GM19240 (cell line): Measurements from ENCODE around the gene FLT3.

ENCODE experiments used
- DNase-seq: peaks from one replicate; pipeline ENCODE4 v3.0.0; 2011; ENCODE audit warnings: low spot score; ENCODE audit not compliant: insufficient read length

The FLT3 gene

GRCh38 chr13:28002886-28003698 lies 97.3 kb downstream of the FLT3 start:
- DNase-seq = no peak

- no peak for DNase-seq
These were observed 98.4 kb downstream of the FLT3 start for GRCh38 chr13:28001837-28002473.

- DNase-seq = no peak
These were observed 99.3 kb downstream of the FLT3 start for GRCh38 chr13:28001049-28001448.

DNA sequence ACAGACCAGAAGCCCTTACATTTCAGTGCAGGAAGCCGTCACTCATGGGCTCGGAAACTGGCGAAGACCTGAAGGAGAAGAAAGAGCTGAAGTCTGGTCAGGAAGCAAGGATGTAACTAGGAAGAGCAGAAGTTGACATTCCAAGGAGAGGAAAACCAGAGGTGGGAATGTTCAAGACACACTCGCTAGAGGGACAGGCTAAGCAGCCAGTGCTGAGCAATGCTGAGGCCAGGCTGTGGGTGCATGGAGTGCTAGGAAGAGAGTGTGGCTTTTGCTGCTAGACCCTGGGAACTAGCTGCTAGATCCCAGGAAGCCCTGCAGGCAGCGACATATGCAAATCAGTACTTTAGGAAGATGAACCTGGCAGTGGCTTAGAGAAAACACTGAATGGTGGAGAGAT lies 99.8 kb downstream of the FLT3 start:
- no peak for DNase-seq

DNA sequence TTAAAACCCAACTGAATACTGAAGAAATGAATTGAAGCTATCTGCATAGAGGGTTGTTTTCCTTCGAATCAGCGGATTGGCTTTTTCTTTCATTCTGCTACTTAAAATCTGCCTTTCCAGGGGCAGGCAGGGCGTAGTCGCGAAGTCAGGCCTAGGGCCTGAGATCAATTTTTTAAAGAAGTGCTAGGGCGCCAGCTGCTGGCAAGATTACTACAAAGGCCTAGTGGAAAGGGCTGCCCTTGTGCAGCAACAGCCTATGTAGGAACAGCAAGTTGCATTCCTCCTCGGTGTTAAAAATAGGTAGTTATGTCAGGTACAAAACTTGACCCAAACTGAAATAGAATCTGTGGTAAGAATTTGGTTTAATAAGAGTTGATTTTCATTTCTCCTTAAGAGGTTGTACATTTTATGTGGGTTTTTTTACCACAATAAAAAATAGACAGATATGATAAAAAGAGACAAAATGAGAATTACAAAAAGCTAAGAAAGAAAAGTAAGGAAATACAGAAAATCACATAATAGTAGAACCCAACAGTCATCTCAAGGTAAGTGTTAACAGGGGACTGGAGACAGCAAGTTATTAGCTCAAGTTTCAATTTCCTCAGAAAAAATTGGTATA lies 102.4 kb downstream of the FLT3 start:
- no peak for DNase-seq

- no peak for DNase-seq
These were observed 108.5 kb downstream of the FLT3 start for GRCh38 chr13:27991881-27992280.

- DNase-seq = no peak
These were observed 111.9 kb downstream of the FLT3 start, which contains the start of gene URAD for GRCh38 chr13:27988520-27988919. TSS of gene URAD (minus strand) at chr13:27988693. CDS start at chr13:27988637, 56 bp downstream.

GRCh38 chr13:27985600-27985999 lies 114.8 kb downstream of the FLT3 start:
- no peak for DNase-seq

DNA sequence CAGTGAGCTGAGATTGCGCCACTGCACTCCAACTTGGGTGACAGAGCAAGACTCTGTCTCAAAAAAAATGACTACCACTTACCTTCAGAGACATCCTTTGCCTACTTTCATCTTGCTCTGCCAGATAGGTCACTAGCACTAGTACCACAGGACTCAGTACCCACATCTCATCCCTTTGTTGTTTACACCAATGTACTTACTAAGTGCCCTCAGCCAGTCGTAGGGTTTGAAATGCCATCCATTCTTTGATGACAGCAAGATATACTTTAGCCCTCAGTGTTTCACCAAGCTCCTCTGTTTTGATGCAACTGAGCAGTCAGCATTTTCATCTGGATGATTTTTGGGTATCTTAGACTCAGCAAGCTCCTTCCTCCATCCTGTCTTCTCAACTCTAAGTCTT lies 118.0 kb downstream of the FLT3 start:
- DNase-seq = no peak

DNA sequence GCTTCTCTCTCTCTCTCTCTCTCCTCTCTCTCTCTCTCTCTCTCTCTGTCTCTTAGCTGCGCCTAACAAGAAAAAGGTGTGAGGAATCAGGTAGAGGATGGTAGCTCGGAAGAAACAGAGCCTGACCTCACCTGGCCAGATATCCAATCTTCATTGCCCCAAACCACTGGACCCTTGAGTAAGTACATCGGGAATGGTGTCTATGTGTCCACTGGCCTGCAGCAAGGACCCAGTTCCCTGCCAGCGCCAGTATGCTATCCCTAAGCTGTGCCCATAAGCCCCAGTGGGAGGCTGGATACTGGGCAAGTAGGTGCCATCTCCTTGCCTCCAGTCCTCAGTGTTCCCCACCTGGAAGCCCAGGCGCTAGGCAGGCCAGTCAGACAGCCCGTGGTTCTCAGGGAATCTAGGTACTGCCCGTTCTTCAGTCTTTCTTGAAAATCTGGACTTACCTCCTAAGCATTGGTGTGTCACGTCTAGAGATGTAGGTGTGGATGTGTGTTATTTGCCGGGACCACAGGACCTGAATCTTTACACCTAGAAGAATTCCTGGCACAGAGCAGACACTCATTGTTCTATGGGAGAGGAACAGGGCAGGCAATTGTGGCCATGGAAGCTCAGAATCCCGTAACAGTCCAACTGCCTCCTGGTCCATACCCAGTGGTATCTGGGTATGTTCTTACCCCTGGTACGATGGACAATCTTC lies 119.2 kb downstream of the FLT3 start:
- DNase-seq = no peak

GRCh38 chr13:27980280-27980998 lies 119.9 kb downstream of the FLT3 start:
- DNase-seq = no peak

DNA sequence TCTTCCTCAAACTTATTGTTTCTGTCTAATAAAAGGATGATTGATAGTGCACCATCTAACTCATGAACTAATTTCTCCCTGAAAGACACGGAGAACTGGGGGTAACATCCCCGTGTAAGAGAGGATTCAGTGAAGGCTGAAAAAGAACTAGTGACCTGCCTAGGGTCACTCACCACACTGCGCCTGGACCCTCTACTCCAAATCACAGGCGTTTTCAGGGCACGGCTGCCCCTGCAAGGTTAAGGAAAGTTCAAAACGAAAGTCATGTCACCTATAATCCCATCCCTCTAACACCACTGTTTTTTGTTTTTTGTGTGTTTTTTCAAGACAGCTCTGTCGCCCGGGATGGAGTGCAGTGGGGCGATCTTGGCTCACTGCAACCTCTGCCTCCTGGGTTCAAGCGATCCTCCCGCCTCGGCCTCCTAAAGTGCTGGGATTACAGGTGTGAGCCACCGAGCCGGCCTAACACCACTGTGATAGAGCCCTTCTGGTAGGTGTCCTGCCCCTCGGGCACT lies 120.6 kb downstream of the FLT3 start:
- DNase-seq = no peak

DNA sequence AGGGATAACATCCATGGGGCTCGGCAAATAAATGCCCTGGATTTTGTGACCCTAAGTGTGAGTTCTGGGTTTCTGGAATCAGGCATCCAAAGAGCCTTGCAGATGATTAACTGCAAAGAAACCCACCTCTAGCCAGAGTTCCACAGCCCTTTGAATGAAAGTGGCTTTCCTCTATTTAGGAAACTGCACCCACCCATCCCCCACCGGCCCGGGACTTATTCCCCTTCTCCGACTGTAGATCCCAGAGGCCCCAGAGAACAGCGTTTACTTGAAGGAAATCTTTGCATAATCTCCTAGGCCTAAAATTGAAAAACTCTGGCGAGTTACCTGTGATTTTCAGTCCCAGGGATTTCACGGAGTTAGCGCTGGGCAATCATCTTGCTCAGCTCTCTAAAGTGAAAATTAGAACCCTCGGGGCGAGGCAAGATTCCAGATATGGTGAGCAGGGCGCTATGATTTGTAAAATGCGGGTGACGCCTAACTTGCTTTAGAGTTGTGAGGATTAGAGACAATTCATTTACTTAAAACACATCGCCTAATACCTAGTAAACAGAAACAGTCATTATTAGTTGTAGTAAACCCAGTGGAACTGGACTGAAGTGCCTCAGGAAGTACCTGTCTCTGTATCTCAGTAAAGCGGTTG lies 121.3 kb downstream of the FLT3 start:
- DNase-seq = no peak

DNA sequence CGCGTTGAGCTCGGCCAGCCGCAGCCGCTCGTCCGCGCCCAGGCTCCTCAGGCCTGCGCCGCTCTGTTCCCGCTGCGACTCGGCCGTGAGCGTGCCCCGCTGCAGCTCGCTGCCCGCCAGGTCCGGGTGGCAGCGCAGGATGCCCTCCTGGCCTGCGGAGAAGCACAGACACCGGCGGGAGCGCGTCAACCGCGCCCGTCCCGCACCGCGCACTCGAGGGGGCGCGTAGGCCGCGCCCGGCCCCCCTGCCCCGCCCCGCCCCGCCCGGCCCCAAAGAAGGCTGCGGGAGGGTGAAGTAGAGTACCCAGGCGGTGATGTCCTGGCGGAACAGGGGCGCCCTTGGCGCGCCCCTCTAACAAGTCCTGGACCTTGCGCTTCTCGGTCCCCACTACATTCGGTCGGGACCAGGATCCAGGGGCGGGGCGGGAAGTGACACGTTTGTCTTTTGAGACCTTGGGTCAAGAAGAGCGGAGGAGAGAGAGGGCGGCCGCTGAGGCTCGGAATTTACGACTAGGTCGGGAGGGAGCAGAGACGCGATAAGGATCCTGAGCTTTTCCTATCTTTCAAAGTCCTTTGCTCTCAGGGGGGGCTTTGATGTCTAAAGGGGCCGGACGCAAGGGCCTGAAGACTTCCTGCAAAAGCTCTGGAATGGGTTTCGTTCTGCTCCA lies 121.9 kb downstream of the FLT3 start:
- DNase-seq = no peak

DNA sequence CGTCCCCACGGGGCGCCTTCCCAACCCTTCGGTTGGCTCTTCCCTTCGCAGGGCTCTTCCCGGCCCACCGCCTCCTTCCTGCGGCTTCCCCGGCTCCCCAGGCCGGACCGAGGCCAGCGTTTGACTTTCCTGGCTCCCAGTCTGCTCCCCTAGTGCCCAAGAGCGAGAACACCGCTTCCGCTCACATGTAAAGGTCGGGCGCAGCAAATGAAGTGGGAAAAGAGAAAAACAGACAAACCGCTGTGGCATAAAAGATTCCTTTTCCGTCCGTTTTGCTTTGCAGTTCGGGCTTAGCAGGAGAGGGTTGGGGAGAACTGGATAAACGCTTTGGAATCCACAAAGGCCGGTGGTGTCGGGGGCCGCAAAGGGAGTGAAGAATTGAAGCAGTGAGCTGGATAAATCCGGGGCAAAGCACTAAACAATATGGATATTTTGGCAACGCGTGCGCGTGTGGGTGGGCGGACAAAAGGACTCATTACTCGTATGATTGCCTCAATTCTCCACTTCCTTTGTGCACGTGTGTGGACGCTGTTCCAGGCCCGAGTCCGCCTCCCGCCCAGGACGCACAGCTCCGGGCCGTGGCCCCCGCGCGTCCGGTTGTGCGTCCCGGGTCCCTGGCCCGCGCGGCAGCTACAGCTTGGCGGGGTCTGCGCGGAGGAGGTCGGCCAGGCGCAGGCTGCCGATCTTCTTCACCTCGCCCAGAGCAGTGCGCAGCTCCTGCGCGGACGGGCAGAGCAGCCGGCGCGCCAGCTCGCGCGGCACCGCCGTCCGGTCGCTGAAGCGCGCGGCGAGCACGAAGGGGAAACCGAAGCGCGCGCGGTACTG lies 122.7 kb downstream of the FLT3 start:
- no peak for DNase-seq

DNA sequence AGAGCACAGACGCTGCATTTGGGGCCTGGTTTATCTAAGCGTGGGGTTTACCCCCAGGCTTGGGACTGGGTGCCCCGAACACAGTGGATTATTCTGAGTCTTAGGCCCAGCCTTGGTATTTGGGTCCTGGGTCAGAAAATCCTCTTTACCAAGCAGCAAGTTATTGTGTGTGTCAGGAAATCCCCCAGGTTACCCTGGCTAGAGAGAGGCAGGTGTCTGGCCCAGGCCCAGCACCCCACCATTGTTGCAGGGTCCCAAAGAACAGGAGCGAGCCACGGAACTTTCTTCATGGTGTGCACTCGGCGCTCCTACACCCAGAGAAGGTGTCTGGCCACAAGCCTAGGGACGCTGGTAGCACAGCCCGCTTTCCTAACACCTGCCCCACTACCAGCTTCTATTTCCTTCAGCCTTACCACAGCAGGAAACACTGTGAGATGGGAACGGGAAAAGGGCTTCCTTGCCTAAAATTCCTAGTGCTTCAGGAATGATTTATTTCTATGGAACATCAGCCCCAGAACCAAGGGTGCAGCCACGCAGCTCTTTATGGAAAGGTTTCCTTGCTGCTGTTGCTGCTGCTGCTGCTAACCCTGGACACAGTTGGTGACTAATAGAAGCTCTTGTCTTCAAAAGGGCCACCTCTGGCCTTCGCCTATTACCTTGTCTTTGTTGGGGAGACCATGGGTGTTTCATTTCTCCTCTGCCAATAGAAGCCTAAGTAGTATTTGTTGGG lies 123.8 kb downstream of the FLT3 start:
- DNase-seq = no peak

DNA sequence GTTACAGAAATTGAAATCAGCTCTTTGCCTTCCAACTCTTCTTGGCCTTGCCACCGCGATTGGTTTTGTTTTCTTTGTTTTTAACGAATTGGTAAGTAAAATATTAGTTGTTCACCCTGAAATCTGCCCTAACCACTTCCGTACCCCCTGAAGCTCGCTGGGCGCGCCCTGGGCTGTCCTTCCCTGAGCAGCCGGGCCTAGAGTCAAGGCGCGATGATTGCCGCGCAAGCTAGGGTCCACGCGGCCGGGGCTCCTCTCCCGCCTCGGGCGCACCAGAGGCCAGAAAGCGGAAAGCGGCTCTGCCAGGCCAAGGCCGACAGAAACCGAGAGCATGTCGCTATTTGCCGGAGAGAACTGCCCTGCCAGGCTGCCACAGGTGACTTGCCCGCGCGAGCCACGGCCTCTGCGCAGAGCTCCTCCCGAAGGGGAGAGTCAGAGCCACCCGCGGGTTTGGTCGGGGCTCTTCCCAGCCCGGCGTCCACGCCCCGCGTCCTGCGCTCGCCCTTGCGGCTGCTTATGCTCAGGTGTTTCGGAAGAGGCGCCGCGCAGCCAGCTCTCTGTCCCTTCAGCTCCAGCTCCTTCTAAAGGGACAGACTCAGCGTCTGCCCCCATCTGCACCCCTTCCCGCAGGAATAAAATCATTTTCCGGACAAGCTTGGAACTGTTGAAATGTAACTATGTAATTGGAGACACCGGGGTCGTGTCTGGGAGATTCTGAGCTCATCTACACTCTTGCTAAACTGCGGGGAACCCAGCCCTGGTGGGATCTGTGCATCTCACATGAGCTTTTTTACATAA lies 124.6 kb downstream of the FLT3 start:
- no peak for DNase-seq
